GDM1 (cell line): ENCODE results near the gene IL17A.
"Not testable (repeated sequence)": the region's sequence is repeated elsewhere in the genome, so short reads cannot be mapped to it uniquely, and the experiment has no call there.

ENCODE experiments used
- DNase-seq: peaks from one replicate; lab custom pipeline; 2025; lab: John Stamatoyannopoulos, UW

IL17A gene

GRCh38 chr6:52164319-52165094, 21.7 kb upstream of the IL17A start:
- no peak for DNase-seq

DNA sequence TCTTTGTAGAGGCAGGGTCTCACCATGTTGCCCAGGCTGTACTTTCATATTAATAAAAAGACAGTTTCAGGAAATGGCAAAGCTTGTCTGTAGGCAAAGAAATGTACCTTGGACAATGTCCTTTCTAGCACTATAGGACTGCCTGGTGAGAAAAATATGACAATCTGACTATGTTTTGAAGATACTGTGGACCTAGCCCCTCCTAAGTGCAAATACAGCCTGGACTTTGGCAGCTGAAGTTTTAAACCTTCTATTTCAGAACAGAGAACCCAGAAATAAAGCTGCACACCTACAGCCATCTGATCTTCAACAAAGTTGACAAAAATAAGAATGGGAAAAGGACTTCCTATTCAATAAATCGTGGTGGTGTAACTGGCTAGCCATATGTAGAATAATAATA, 18.9 kb upstream of the IL17A start:
- no peak for DNase-seq

DNA sequence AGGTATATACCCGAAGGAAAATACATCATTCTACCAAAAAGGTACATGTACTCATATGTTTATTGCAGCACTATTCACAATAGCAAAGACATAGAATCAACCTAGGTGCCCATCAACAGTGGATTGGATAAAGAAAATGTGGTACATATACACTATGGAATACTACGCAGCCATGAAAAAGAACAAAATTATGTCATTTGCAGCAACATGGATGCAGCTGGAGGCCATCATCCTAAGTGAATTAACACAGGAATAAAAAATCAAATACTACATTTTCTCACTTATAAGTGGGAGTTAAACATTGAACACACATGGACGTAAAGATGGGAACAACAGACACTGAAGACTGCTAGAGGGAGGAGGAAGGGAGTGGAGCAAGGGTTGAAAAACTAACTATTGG, 17.8 kb upstream of the IL17A start:
- DNase-seq: not testable (repeated sequence)

DNA sequence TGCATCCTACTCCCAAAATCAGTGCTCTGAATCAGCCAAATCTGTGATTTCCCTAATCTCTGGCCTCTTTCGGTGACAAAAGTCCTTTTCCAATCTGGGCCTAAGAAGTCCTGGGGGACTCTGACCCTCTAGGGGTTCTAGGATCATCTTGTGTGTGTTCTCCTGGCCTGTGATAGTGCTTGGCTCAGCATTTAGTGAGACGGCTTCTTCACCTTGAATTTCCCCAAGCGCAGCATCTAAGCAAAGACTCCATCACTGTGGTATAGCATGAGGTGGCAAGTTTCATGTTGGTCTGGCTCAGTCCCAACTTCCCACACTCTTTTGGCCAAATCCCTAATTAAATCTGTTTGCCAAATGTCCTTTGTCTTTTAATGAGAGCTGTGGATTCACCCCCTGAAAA, 12.1 kb upstream of the IL17A start:
- DNase-seq: no peak

- no peak for DNase-seq
These were observed 9.6 kb upstream of the IL17A start for GRCh38 chr6:52176550-52176949.

DNA sequence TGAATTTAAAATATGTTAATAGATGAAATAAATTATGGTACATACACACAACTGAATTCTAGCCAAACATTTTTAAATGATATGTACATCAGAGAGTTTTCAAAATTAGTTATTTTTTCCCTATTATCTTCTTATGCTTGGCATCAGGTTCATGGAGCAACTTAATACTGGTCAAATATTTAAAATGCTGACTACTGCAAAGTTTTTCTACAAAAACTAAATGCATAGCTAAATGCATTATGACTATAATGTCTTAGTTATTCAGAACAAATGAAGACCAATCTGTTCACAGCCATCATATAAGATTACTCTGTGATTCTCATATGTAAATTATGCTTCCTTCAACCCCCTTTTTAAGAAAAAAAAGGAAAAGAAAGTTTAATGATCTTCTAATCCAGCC, 8.2 kb upstream of the IL17A start:
- DNase-seq: no peak

DNA sequence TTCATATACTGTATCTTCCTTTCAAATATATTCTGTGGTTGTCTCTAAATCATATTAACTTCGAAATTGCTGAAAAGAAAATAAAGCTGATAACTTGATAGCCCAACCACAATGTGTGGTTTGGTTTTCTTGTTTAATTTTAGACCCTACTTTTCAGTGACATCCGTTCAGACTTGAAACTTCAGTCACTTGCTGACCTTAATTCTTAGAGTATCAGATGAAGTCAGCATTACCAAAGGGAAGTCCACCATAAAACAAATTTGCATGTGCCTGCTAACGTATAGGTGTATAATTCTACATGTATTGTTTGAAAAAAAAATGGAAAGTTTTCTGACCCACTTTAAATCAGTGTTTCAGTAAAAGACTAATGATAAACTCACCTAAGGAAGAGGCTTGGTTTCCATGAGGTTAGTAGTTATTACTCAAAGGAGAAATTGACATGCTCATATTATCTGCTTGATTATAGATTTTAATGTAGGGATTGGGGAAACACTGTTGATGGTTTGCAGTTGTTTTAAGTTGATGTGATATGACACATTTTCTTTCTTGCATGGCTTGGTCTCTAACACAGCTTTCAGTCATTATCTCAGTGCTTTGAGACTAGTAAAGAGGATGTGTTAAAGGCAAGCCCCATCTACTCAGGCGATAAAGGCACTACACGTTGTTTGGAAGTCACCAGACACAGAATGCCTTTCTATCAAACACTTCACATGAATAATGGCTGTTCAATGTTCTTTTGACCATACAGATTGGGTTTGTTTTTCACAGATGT, 5.2 kb upstream of the IL17A start:
- no peak for DNase-seq

- DNase-seq: no peak
These were observed 3.0 kb upstream of the IL17A start for GRCh38 chr6:52183131-52183713.

- no peak for DNase-seq
These were observed 305 bp downstream of the IL17A start for GRCh38 chr6:52186480-52186879.

DNA sequence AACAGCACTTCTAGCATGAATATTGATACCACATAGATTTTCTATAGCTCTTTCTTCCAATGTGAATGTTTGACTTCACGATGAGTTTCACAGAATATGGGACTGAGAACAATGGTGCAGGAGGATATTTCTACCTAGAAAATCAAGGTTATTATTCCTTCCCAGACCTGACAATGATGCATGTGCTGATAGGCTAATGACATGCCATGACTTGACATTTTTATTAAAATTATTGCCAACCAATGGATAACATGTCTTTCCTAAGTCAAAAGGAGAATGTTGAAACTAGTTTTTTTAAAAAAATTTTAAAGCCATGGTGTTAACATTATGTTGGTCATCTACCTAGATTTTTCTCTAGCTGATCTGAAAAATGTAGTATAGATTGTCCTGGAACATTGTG, 923 bp downstream of the IL17A start:
- no peak for DNase-seq

DNA sequence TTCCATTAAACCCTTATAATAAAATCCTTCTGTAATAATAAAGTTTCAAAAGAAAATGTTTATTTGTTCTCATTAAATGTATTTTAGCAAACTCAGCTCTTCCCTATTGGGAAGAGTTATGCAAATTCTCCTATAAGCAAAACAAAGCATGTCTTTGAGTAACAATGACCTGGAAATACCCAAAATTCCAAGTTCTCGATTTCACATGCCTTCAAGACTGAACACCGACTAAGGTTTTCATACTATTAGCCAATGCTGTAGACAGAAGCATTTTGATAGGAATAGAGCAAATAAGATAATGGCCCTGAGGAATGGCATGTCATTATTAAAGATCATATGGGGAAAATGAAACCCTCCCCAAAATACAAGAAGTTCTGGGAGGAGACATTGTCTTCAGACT, 3.8 kb downstream of the IL17A start:
- no peak for DNase-seq

DNA sequence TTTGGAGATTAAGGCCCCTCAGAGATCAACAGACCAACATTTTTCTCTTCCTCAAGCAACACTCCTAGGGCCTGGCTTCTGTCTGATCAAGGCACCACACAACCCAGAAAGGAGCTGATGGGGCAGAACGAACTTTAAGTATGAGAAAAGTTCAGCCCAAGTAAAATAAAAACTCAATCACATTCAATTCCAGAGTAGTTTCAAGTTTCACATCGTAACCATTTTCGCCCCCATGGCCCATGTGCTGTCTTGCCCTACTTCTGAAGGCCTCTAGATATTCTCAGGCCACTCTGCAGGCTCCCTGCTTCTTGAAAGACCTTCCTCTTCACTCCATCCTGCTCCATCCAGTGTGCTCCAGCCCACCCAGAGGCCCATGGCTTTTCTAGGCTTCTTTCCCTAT, 4.2 kb downstream of the IL17A start:
- DNase-seq: no peak

GRCh38 chr6:52191824-52192223, 5.6 kb downstream of the IL17A start:
- DNase-seq: no peak

DNA sequence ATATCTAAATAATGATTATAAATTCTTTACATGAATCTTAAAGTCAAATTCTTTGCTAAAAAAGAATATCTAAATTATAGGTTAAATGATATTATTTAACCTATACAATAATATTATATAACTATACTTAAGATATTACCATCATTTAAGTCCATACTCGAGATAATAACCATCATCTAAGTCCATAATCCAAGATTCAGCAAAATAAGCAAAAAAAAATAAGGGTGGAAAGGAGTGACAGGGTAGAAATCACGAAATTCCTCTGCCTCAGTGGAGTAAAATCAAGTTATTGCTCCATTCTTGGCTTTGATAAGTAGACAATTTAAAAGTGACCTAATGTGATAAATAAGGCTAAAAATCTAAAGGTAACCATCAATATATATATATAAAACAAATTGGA, 9.7 kb downstream of the IL17A start:
- no peak for DNase-seq

- not testable (repeated sequence) for DNase-seq
These were observed 13.9 kb downstream of the IL17A start for GRCh38 chr6:52200088-52200487.

DNA sequence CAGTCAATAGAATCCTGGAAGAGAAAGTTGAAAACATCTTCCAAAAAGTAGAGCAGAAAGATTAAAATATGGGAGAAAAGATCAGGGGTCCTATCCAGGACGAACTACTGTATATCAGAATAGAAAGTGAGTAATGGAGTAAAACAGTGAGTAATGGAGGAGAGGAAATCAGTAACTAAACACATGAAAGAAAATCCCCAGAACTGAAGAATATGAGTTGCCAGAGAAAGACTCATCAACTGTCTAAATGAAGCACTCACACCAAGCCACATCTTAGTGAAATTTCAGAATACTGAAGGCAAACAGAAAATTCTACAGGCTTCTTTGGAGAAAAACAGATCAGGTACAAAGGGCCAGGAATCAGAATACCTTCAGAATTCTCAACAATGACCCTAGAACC, 14.9 kb downstream of the IL17A start:
- no peak for DNase-seq

DNA sequence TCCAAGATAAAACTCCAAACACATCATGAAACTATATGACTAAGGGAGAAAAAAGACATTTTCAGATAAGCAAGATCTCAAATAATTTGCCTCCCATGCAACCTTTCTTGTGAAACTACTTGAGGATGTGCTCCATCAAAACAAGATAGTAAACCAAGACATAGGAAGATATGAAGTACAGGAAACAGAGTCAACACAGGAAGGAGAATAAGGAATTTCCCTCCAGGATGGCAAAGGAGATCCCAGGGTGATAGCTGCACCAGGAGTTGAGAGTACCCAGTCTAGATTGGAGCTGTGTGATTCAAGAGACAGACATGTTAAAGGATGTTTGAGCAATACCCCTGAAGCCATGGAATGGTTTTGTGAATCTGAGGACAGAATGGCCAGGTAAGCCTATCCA, 15.3 kb downstream of the IL17A start:
- no peak for DNase-seq

GRCh38 chr6:52207066-52207465, 20.9 kb downstream of the IL17A start:
- DNase-seq: no peak

DNA sequence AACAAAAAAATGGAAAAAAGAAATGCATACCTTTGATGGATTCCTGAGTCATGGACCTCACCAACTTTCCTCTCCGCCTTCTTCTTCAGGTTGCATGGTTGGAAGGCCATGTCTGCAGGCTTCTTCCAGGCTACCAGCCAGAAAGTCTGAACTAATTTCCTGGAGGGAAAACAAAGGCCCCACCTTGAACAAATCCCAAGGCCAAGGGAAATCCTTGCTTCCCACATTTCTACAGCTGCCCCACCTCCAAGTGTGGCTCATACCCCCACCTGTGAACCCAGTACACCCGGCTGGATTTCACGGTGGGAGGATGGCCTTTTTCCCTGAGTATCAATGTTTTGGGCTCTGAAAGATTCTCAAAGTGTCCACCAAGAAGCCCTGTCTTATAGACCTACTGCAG, 22.4 kb downstream of the IL17A start:
- DNase-seq: no peak

- DNase-seq: no peak
These were observed 23.6 kb downstream of the IL17A start for GRCh38 chr6:52209770-52210169.

- DNase-seq: no peak
These were observed 24.1 kb downstream of the IL17A start for GRCh38 chr6:52210227-52210626.

GRCh38 chr6:52213127-52213526, 27.0 kb downstream of the IL17A start:
- DNase-seq: no peak

DNA sequence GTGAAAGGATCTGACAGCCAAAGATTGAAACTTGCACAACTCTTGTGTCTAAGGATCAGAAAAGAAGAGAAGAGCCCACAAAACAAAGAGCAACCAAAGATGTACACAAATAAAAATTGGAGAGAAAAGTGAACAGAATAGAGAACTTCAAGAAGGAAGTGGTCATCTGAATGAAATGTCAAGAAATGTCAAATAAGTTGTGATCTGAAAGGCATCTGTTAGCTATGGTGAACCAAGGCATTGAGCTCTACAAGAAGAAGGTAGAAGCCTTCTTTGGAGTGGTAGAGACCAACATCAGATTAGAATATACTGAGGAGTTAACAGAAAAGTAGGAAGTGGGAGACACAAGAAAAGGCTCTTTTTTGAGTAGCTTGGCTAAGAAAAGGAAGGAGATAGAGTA, 29.6 kb downstream of the IL17A start:
- no peak for DNase-seq
